A549 (cell line): ENCODE data around the gene CMYA5.

Source experiments
- MYC ChIP-seq: IDR thresholded peaks from 2 replicates; pipeline ENCODE4 v1.6.1; 2012; ENCODE audit warnings: mild to moderate bottlenecking, inconsistent platforms, low read length, improper control_type of control experiment, borderline replicate concordance
- SREBF2 ChIP-seq: fragments of 450-650 bp; IDR thresholded peaks from 2 replicates; pipeline ENCODE4 v1.6.1; 2014; ENCODE audit warnings: mild to moderate bottlenecking, moderate library complexity
- TF ChIP-seq, protein P1 (sequence below): fragments of >200 bp; sonication (Bioruptor Twin); formaldehyde crosslinking; IDR thresholded peaks from 3 replicates; pipeline ENCODE4 v1.5.1; 2016

- TF ChIP-seq, protein P1, sequence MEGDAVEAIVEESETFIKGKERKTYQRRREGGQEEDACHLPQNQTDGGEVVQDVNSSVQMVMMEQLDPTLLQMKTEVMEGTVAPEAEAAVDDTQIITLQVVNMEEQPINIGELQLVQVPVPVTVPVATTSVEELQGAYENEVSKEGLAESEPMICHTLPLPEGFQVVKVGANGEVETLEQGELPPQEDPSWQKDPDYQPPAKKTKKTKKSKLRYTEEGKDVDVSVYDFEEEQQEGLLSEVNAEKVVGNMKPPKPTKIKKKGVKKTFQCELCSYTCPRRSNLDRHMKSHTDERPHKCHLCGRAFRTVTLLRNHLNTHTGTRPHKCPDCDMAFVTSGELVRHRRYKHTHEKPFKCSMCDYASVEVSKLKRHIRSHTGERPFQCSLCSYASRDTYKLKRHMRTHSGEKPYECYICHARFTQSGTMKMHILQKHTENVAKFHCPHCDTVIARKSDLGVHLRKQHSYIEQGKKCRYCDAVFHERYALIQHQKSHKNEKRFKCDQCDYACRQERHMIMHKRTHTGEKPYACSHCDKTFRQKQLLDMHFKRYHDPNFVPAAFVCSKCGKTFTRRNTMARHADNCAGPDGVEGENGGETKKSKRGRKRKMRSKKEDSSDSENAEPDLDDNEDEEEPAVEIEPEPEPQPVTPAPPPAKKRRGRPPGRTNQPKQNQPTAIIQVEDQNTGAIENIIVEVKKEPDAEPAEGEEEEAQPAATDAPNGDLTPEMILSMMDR, result no peak
- TF ChIP-seq MYC (no peak), SREBF2 (no peak)
Measured at GRCh38 chr5:79841172-79841571, 151.5 kb downstream of the CMYA5 start.
